Superior temporal gyrus (tissue), 1 donor: ENCODE data around the gene C1orf116.

Source experiments
- DNase-seq: peaks from one replicate; pipeline ENCODE4 v3.0.0-alpha.2; 2016; ENCODE audit errors: extremely low spot score

C1orf116 gene

GRCh38 chr1:207034998-207035397, 2.4 kb upstream of the C1orf116 start:
- no peak for DNase-seq

- no peak for DNase-seq
Measured at GRCh38 chr1:207034208-207034607, 1.7 kb upstream of the C1orf116 start.

- DNase-seq = no peak
Measured at GRCh38 chr1:207033302-207033701, 746 bp upstream of the C1orf116 start.

- DNase-seq = no peak
Measured at GRCh38 chr1:207031632-207032264, 808 bp downstream of the C1orf116 start.

- no peak for DNase-seq
Measured at GRCh38 chr1:207031016-207031415, 1.5 kb downstream of the C1orf116 start.

GRCh38 chr1:207030522-207031009, 2.0 kb downstream of the C1orf116 start:
- DNase-seq = no peak

GRCh38 chr1:207029701-207030521, 2.6 kb downstream of the C1orf116 start:
- DNase-seq = no peak

- DNase-seq = no peak
Measured at GRCh38 chr1:207028884-207029650, 3.5 kb downstream of the C1orf116 start.

GRCh38 chr1:207027921-207028320, 4.6 kb downstream of the C1orf116 start:
- DNase-seq = no peak

GRCh38 chr1:207027206-207027777, 5.3 kb downstream of the C1orf116 start:
- DNase-seq = no peak

GRCh38 chr1:207026104-207026534, 6.4 kb downstream of the C1orf116 start:
- no peak for DNase-seq

- DNase-seq = no peak
Measured at GRCh38 chr1:207025146-207025880, 7.2 kb downstream of the C1orf116 start.

- no peak for DNase-seq
Measured at GRCh38 chr1:207024202-207025145, 8.1 kb downstream of the C1orf116 start.

- DNase-seq = no peak
Measured at GRCh38 chr1:207022996-207023679, 9.4 kb downstream of the C1orf116 start.

- no peak for DNase-seq
Measured at GRCh38 chr1:207021876-207022596, 10.5 kb downstream of the C1orf116 start.

GRCh38 chr1:207021139-207021861, 11.3 kb downstream of the C1orf116 start:
- DNase-seq = peak; percentile 48

- no peak for DNase-seq
Measured at GRCh38 chr1:207020709-207021107, 11.8 kb downstream of the C1orf116 start.

GRCh38 chr1:207020065-207020708, 12.4 kb downstream of the C1orf116 start:
- no peak for DNase-seq
